ENCODE measurements around the gene HPDL. TPM values are rescaled to one million over a fixed set of nuclear protein-coding genes. Genes with fewer than 3 reads are reported as not detected.

Gene HPDL
- total RNA-seq, 1 donor from 2014 or later, result 11.6 TPM

GRCh38 chr1:45348609-45348965 lies 21.9 kb downstream of the HPDL start:
- H3K4me1 Mint-ChIP-seq, result peaks cover 15% of the 10 kb centered on the region
- no peak for TF ChIP-seq CTCF (conservative IDR thresholded peaks at IDR 0.05)
- no peaks in the 10 kb centered on the region for H3K27me3 Mint-ChIP-seq (ENCODE audit: low read depth)
- H3K27ac Mint-ChIP-seq (ENCODE audit: unreplicated experiment), result no peak overlapping the region
- no peak overlapping the region for H3K4me3 Mint-ChIP-seq
- DNase-seq (ENCODE audit: low read depth, low spot score), result no peak
- peaks cover 11% of the 10 kb centered on the region for H3K36me3 Mint-ChIP-seq (ENCODE audit: low read depth)
- H3K9me3 Mint-ChIP-seq, result no peaks in the 10 kb centered on the region

GRCh38 chr1:45348966-45349677 lies 22.4 kb downstream of the HPDL start:
- Mint-ChIP-seq H3K27me3 (ENCODE audit: low read depth) (no peaks in the 10 kb centered on the region), H3K9me3 (no peaks in the 10 kb centered on the region), H3K27ac (ENCODE audit: unreplicated experiment) (no peak overlapping the region), H3K4me1 (peaks cover 15% of the 10 kb centered on the region), H3K36me3 (ENCODE audit: low read depth) (peaks cover 11% of the 10 kb centered on the region), H3K4me3 (no peak overlapping the region)
- DNase-seq (ENCODE audit: low read depth, low spot score), result no peak
- TF ChIP-seq CTCF (conservative IDR thresholded peaks at IDR 0.05), result no peak

- no peak overlapping the region for H3K27ac Mint-ChIP-seq (ENCODE audit: unreplicated experiment)
- H3K4me1 Mint-ChIP-seq, result peaks cover 15% of the 10 kb centered on the region
- no peaks in the 10 kb centered on the region for H3K27me3 Mint-ChIP-seq (ENCODE audit: low read depth)
- H3K4me3 Mint-ChIP-seq, result no peak overlapping the region
- TF ChIP-seq CTCF (conservative IDR thresholded peaks at IDR 0.05), result no peak
- H3K36me3 Mint-ChIP-seq (ENCODE audit: low read depth), result no peaks in the 10 kb centered on the region
- H3K9me3 Mint-ChIP-seq, result no peaks in the 10 kb centered on the region
- no peak for DNase-seq (ENCODE audit: low read depth, low spot score)
These were observed 24.8 kb downstream of the HPDL start for GRCh38 chr1:45351508-45351907.

- no peaks in the 10 kb centered on the region for H3K9me3 Mint-ChIP-seq
- no peak overlapping the region for H3K4me3 Mint-ChIP-seq
- peaks cover 8% of the 10 kb centered on the region for H3K4me1 Mint-ChIP-seq
- no peak overlapping the region for H3K27ac Mint-ChIP-seq (ENCODE audit: unreplicated experiment)
- H3K36me3 Mint-ChIP-seq (ENCODE audit: low read depth), result no peaks in the 10 kb centered on the region
- DNase-seq (ENCODE audit: low read depth, low spot score), result no peak
- no peak for TF ChIP-seq CTCF (conservative IDR thresholded peaks at IDR 0.05)
- H3K27me3 Mint-ChIP-seq (ENCODE audit: low read depth), result no peaks in the 10 kb centered on the region
These were observed 27.0 kb downstream of the HPDL start for GRCh38 chr1:45353685-45354084.

GRCh38 chr1:45354838-45355237 lies 28.1 kb downstream of the HPDL start:
- no peak for DNase-seq (ENCODE audit: low read depth, low spot score)
- no peaks in the 10 kb centered on the region for H3K9me3 Mint-ChIP-seq
- no peak overlapping the region for H3K27ac Mint-ChIP-seq (ENCODE audit: unreplicated experiment)
- H3K27me3 Mint-ChIP-seq (ENCODE audit: low read depth), result no peaks in the 10 kb centered on the region
- TF ChIP-seq CTCF (conservative IDR thresholded peaks at IDR 0.05), result no peak
- H3K36me3 Mint-ChIP-seq (ENCODE audit: low read depth), result no peaks in the 10 kb centered on the region
- H3K4me3 Mint-ChIP-seq, result no peak overlapping the region
- peaks cover 1% of the 10 kb centered on the region for H3K4me1 Mint-ChIP-seq
